Coronary artery (tissue), 2 donors: ENCODE data around the gene CUL1.

Source experiments
- DNase-seq: peaks from one replicate; pipeline ENCODE4 v3.0.0-alpha.2; 2017; ENCODE audit warnings: low spot score
- H3K27ac ChIP-seq, 2 donors: fragments of 200-600 bp; sonication (generic); one replicate each; pipeline ENCODE4 v1.5.1; 2016 to 2019
- H3K4me3 ChIP-seq: fragments of 200-600 bp; sonication (generic); 2 replicates; pipeline ENCODE4 v1.5.1; 2016; ENCODE audit warnings: mild to moderate bottlenecking, moderate library complexity
- TF ChIP-seq, protein P1 (sequence below): fragments of 200-600 bp; sonication (generic); IDR thresholded peaks from one replicate; pipeline ENCODE4 v1.5.1; 2019; ENCODE audit warnings: antibody characterized with exemption

CUL1 gene

GRCh38 chr7:148665221-148665620 is 33.5 kb upstream of the CUL1 start:
- no peak overlapping the region for H3K4me3 ChIP-seq
- no peak for DNase-seq
- H3K27ac ChIP-seq: no peak overlapping the region
- TF ChIP-seq, protein P1, sequence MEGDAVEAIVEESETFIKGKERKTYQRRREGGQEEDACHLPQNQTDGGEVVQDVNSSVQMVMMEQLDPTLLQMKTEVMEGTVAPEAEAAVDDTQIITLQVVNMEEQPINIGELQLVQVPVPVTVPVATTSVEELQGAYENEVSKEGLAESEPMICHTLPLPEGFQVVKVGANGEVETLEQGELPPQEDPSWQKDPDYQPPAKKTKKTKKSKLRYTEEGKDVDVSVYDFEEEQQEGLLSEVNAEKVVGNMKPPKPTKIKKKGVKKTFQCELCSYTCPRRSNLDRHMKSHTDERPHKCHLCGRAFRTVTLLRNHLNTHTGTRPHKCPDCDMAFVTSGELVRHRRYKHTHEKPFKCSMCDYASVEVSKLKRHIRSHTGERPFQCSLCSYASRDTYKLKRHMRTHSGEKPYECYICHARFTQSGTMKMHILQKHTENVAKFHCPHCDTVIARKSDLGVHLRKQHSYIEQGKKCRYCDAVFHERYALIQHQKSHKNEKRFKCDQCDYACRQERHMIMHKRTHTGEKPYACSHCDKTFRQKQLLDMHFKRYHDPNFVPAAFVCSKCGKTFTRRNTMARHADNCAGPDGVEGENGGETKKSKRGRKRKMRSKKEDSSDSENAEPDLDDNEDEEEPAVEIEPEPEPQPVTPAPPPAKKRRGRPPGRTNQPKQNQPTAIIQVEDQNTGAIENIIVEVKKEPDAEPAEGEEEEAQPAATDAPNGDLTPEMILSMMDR: no peak

- TF ChIP-seq, protein P1: no peak
- Histone ChIP-seq H3K4me3 (no peak overlapping the region), H3K27ac (no peak overlapping the region)
- no peak for DNase-seq
Observed at GRCh38 chr7:148669927-148670326, 28.8 kb upstream of the CUL1 start.

DNA sequence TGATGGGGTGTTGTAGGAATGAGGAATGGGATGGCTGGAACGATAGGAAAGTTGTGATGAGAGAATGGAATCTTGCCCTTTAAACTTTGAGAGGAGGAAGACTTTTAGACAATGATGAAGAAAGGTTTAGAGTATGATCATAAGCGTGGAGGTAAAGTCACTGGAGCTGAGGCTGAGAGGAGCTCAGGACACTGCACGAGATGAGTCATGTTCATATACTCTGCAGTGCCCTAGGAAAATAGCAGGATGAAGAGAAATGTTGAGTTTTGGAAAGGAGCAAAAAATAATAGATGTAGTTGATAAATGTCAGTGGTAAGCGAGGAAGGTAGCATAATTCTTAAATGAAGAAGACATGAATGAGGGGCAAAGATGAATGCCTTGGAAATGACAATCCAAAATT is 28.3 kb upstream of the CUL1 start:
- TF ChIP-seq, protein P1: no peak
- no peak overlapping the region for H3K4me3 ChIP-seq
- no peak for DNase-seq
- H3K27ac ChIP-seq: no peak overlapping the region

GRCh38 chr7:148670807-148671206 is 27.9 kb upstream of the CUL1 start:
- Histone ChIP-seq H3K4me3 (no peak overlapping the region), H3K27ac (no peak overlapping the region)
- DNase-seq: no peak
- TF ChIP-seq, protein P1: no peak

GRCh38 chr7:148672041-148672440 is 26.7 kb upstream of the CUL1 start:
- no peak for DNase-seq
- TF ChIP-seq, protein P1: no peak
- no peak overlapping the region for H3K27ac ChIP-seq
- no peak overlapping the region for H3K4me3 ChIP-seq

- H3K27ac ChIP-seq: no peak overlapping the region
- DNase-seq: no peak
- TF ChIP-seq, protein P1: no peak
- no peak overlapping the region for H3K4me3 ChIP-seq
Observed at GRCh38 chr7:148674689-148675088, 24.0 kb upstream of the CUL1 start.

- H3K27ac ChIP-seq: no peak overlapping the region
- TF ChIP-seq, protein P1: no peak
- H3K4me3 ChIP-seq: no peak overlapping the region
- no peak for DNase-seq
Observed at GRCh38 chr7:148676291-148676690, 22.4 kb upstream of the CUL1 start.
